ENCODE results near the gene CAVIN2. TPM values are rescaled to one million over a fixed set of nuclear protein-coding genes. Genes with fewer than 3 reads are reported as not detected.

CAVIN2 gene
- polyA plus RNA-seq, 1 donor (not counting 4 experiments of a cell fraction or from before 2014, with no cell fraction given), result 10.2 TPM

GRCh38 chr2:191864628-191865374 lies 17.9 kb upstream of the CAVIN2 start:
- Histone ChIP-seq H3K4me3 (ENCODE audit: control insufficient read depth in 2 of 3, extremely low read depth in 1 of 3, insufficient read depth in 2 of 3, low read depth in 1 of 3, low read length in 3 of 3) (no peak overlapping the region), H3K4me2 (ENCODE audit: control insufficient read depth, extremely low read depth, insufficient read depth, low read depth, low read length) (no peak overlapping the region), H2AFZ (ENCODE audit: control insufficient read depth, low read length) (no peak overlapping the region), H3K79me2 (ENCODE audit: control insufficient read depth, insufficient read depth, low read length) (no peaks in the 10 kb centered on the region), H3K9me3 (ENCODE audit: control insufficient read depth, low read depth, low read length) (no peaks in the 10 kb centered on the region), H3K4me1 (ENCODE audit: control insufficient read depth, extremely low read depth, insufficient read depth, low read length) (peaks cover 29% of the 10 kb centered on the region), H3K9ac (ENCODE audit: control insufficient read depth, extremely low read depth, insufficient read depth, low read length) (no peak overlapping the region), H3K9me1 (ENCODE audit: control insufficient read depth, extremely low read depth, insufficient read depth, low read length) (no peaks in the 10 kb centered on the region), H3K27ac (ENCODE audit: control insufficient read depth, insufficient read depth, low read length) (no peak overlapping the region), H3K36me3 (ENCODE audit: control insufficient read depth in 2 of 2, extremely low read depth in 1 of 2, insufficient read depth in 2 of 2, low read length in 2 of 2) (no peaks in the 10 kb centered on the region), H3K27me3 (ENCODE audit: control insufficient read depth, extremely low read depth, insufficient read depth, low read length) (no peaks in the 10 kb centered on the region), H4K20me1 (ENCODE audit: control insufficient read depth, extremely low read depth, insufficient read depth, low read length) (no peaks in the 10 kb centered on the region)
- DNase-seq (ENCODE audit: low read depth, low spot score), result no peak
- dilution Hi-C loops (cut with MboI; ENCODE audit: extremely low pct_ligation_motif_present, low sequenced_read_pairs), result no loop called here
- FAIRE-seq, result peak; percentile 23
- TF ChIP-seq, protein P1, sequence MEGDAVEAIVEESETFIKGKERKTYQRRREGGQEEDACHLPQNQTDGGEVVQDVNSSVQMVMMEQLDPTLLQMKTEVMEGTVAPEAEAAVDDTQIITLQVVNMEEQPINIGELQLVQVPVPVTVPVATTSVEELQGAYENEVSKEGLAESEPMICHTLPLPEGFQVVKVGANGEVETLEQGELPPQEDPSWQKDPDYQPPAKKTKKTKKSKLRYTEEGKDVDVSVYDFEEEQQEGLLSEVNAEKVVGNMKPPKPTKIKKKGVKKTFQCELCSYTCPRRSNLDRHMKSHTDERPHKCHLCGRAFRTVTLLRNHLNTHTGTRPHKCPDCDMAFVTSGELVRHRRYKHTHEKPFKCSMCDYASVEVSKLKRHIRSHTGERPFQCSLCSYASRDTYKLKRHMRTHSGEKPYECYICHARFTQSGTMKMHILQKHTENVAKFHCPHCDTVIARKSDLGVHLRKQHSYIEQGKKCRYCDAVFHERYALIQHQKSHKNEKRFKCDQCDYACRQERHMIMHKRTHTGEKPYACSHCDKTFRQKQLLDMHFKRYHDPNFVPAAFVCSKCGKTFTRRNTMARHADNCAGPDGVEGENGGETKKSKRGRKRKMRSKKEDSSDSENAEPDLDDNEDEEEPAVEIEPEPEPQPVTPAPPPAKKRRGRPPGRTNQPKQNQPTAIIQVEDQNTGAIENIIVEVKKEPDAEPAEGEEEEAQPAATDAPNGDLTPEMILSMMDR (optimal IDR thresholded peaks at IDR 0.05 in 1 of 3, IDR thresholded peaks at IDR 0.05 in 1 of 3, conservative IDR thresholded peaks at IDR 0.05 in 1 of 3; ENCODE audit: extremely low read depth in 1 of 3, insufficient read depth in 2 of 3, low read length in 3 of 3), result no peak
- TF ChIP-seq EZH2 (IDR thresholded peaks at IDR 0.05; ENCODE audit: low read length), result no peak

DNA sequence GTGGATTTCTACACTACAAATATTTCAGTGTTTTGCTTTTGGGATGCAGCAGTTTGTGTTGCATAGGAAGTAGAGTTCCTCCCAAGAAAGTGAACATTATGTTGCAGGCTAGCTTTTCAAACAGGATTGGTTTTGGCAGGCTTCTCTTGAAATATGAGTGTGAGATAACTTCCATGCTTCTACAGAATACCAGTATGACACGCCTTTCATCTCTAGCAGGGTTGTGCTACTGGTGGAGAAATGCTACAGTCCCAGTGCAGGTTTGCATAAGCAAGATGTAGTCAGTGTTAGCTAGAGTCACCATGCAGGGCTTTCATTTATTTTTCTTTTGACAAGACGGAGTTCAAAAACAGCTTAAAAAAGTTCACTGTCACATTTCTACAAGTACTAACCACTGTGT lies 17.1 kb upstream of the CAVIN2 start:
- H3K27ac ChIP-seq (ENCODE audit: control insufficient read depth, insufficient read depth, low read length), result no peak overlapping the region
- H3K4me2 ChIP-seq (ENCODE audit: control insufficient read depth, extremely low read depth, insufficient read depth, low read depth, low read length), result no peak overlapping the region
- dilution Hi-C loops (cut with MboI; ENCODE audit: extremely low pct_ligation_motif_present, low sequenced_read_pairs), result no loop called here
- H3K9me3 ChIP-seq (ENCODE audit: control insufficient read depth, low read depth, low read length), result no peaks in the 10 kb centered on the region
- H3K27me3 ChIP-seq (ENCODE audit: control insufficient read depth, extremely low read depth, insufficient read depth, low read length), result no peaks in the 10 kb centered on the region
- no peaks in the 10 kb centered on the region for H3K79me2 ChIP-seq (ENCODE audit: control insufficient read depth, insufficient read depth, low read length)
- no peaks in the 10 kb centered on the region for H4K20me1 ChIP-seq (ENCODE audit: control insufficient read depth, extremely low read depth, insufficient read depth, low read length)
- H3K4me1 ChIP-seq (ENCODE audit: control insufficient read depth, extremely low read depth, insufficient read depth, low read length), result peaks cover 29% of the 10 kb centered on the region
- no peak overlapping the region for H2AFZ ChIP-seq (ENCODE audit: control insufficient read depth, low read length)
- DNase-seq (ENCODE audit: low read depth, low spot score) (no peak), FAIRE-seq (no peak)
- H3K9me1 ChIP-seq (ENCODE audit: control insufficient read depth, extremely low read depth, insufficient read depth, low read length), result no peaks in the 10 kb centered on the region
- H3K4me3 ChIP-seq (ENCODE audit: control insufficient read depth in 2 of 3, extremely low read depth in 1 of 3, insufficient read depth in 2 of 3, low read depth in 1 of 3, low read length in 3 of 3), result no peak overlapping the region
- TF ChIP-seq, protein P1 (optimal IDR thresholded peaks at IDR 0.05 in 1 of 3, IDR thresholded peaks at IDR 0.05 in 1 of 3, conservative IDR thresholded peaks at IDR 0.05 in 1 of 3; ENCODE audit: extremely low read depth in 1 of 3, insufficient read depth in 2 of 3, low read length in 3 of 3), result no peak
- no peak for TF ChIP-seq EZH2 (IDR thresholded peaks at IDR 0.05; ENCODE audit: low read length)
- H3K36me3 ChIP-seq (ENCODE audit: control insufficient read depth in 2 of 2, extremely low read depth in 1 of 2, insufficient read depth in 2 of 2, low read length in 2 of 2), result no peaks in the 10 kb centered on the region
- no peak overlapping the region for H3K9ac ChIP-seq (ENCODE audit: control insufficient read depth, extremely low read depth, insufficient read depth, low read length)

All from keratinocyte (primary cell).